ENCODE results near the gene MEF2D.

MEF2D gene

DNA sequence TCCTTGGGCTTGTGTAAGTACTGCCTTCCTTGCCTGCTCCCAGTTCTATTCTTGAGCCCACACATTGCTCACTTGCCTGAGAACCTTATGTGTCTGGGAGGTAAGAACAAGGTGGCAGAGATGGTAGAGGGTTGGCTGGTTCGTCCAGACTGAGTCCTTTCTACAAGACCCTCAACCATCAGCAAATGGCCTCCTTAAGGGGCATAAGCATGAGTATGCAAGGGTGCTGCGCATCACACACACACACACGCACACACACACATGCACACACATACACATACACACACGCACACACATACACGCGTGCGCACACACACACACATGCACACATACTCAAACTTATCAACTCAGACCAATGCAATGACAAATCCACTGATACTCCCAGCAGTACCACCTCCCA lies 74.6 kb downstream of the MEF2D start:
- H3K27me3 ChIP-seq (ENCODE audit: insufficient read depth, poor library complexity, severe bottlenecking): peaks cover 72% of the 10 kb centered on the region
- no peak overlapping the region for H3K27ac ChIP-seq (replicated peaks)
- no peak for DNase-seq (ENCODE audit: low read depth in 1 of 2, low spot score in 1 of 2)
- no peak overlapping the region for H3K4me3 ChIP-seq (replicated peaks; ENCODE audit: insufficient read depth, low read length)
- TF ChIP-seq, protein P1, sequence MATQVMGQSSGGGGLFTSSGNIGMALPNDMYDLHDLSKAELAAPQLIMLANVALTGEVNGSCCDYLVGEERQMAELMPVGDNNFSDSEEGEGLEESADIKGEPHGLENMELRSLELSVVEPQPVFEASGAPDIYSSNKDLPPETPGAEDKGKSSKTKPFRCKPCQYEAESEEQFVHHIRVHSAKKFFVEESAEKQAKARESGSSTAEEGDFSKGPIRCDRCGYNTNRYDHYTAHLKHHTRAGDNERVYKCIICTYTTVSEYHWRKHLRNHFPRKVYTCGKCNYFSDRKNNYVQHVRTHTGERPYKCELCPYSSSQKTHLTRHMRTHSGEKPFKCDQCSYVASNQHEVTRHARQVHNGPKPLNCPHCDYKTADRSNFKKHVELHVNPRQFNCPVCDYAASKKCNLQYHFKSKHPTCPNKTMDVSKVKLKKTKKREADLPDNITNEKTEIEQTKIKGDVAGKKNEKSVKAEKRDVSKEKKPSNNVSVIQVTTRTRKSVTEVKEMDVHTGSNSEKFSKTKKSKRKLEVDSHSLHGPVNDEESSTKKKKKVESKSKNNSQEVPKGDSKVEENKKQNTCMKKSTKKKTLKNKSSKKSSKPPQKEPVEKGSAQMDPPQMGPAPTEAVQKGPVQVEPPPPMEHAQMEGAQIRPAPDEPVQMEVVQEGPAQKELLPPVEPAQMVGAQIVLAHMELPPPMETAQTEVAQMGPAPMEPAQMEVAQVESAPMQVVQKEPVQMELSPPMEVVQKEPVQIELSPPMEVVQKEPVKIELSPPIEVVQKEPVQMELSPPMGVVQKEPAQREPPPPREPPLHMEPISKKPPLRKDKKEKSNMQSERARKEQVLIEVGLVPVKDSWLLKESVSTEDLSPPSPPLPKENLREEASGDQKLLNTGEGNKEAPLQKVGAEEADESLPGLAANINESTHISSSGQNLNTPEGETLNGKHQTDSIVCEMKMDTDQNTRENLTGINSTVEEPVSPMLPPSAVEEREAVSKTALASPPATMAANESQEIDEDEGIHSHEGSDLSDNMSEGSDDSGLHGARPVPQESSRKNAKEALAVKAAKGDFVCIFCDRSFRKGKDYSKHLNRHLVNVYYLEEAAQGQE (IDR thresholded peaks at IDR 0.05; ENCODE audit: insufficient replicate concordance, low read depth): no peak
- TF ChIP-seq, protein P2, sequence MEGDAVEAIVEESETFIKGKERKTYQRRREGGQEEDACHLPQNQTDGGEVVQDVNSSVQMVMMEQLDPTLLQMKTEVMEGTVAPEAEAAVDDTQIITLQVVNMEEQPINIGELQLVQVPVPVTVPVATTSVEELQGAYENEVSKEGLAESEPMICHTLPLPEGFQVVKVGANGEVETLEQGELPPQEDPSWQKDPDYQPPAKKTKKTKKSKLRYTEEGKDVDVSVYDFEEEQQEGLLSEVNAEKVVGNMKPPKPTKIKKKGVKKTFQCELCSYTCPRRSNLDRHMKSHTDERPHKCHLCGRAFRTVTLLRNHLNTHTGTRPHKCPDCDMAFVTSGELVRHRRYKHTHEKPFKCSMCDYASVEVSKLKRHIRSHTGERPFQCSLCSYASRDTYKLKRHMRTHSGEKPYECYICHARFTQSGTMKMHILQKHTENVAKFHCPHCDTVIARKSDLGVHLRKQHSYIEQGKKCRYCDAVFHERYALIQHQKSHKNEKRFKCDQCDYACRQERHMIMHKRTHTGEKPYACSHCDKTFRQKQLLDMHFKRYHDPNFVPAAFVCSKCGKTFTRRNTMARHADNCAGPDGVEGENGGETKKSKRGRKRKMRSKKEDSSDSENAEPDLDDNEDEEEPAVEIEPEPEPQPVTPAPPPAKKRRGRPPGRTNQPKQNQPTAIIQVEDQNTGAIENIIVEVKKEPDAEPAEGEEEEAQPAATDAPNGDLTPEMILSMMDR (IDR thresholded peaks at IDR 0.05; ENCODE audit: insufficient read depth, low read length): no peak
- TF ChIP-seq GABPA (IDR thresholded peaks at IDR 0.05; ENCODE audit: low read depth): no peak
- TF ChIP-seq SPI1 (IDR thresholded peaks at IDR 0.05; ENCODE audit: borderline replicate concordance, low read depth): no peak
- no peak for TF ChIP-seq POLR2AphosphoS5 (IDR thresholded peaks at IDR 0.05; ENCODE audit: low read depth)

DNA sequence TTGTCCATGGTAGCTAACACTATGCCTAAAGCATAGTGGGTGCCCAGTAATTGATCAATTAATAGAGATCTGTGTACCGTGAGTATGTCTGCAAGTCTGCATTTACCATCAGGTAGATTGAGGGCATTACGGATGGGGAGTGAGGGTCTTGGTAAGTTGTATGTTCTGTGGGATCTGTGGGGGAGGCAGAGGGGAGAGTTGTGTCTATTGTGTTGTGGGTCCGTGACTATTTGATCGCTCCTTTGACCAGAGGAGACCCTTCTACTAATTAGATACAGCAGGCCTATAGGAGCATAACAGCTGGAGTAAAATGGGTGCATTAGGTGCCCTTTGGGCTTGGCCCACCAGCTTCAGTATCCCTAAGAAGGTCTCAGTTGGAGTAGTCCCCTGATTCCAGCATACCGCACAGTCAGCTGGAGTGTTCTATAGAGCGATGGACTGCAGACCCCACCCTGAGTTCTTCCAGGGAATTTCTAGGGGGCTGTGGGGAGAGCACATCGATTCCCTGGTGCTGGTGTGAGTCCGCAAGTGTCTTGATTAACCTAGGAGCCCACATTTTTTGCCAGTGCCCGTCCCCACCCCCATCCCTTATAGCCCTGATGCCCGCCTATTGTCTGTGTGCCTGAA lies 75.7 kb downstream of the MEF2D start:
- H3K27me3 ChIP-seq (ENCODE audit: insufficient read depth, poor library complexity, severe bottlenecking): peaks cover 80% of the 10 kb centered on the region
- no peak for DNase-seq (ENCODE audit: low read depth in 1 of 2, low spot score in 1 of 2)
- TF ChIP-seq POLR2AphosphoS5 (IDR thresholded peaks at IDR 0.05; ENCODE audit: low read depth): no peak
- TF ChIP-seq GABPA (IDR thresholded peaks at IDR 0.05; ENCODE audit: low read depth): no peak
- TF ChIP-seq, protein P2 (IDR thresholded peaks at IDR 0.05; ENCODE audit: insufficient read depth, low read length): no peak
- TF ChIP-seq, protein P1 (IDR thresholded peaks at IDR 0.05; ENCODE audit: insufficient replicate concordance, low read depth): no peak
- TF ChIP-seq SPI1 (IDR thresholded peaks at IDR 0.05; ENCODE audit: borderline replicate concordance, low read depth): no peak
- no peak overlapping the region for H3K4me3 ChIP-seq (replicated peaks; ENCODE audit: insufficient read depth, low read length)
- H3K27ac ChIP-seq (replicated peaks): no peak overlapping the region

DNA sequence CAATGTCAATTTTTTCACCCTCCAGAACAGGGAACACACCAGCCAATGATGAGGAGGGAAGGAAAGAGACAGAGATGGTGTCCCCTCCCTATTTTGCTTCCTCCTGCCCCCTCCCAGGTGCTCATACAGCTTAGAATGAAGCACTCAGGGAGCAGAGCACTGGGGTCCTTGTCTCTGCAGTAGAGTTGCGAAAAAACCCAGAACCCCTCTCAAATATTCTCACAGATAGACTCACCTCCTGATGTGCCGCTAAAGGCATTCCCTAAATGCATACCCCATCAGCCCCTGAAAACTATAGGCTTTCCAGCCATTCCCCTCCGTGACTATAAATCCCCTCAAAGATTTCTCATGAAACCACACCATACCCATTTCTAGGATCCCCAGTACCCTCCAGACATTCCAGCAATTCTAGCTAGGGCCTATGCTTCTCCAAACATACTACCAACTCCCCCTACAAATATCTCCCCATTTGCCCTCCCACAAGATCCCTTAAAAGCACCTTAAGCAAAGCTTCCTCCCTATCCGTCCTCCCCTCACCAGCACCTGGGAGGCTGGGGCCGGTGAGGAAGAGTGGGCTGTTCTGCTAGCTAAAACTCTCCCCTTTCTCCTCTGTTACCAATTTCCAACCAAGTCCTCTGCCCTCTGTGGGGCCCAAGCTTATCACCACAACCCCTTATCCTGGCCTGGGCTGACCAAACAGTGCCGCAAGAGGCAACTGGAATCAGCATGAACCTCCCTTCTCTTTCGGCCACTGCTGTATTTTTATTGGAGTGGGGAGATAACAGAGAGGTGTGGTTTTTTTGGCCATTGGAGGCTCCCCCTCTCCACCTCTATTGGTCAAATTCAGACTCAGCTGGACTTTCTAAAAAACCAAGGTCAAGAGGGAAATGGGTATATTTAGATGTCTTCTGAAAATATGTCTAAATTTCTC lies 76.9 kb downstream of the MEF2D start:
- H3K27ac ChIP-seq (replicated peaks): no peak overlapping the region
- TF ChIP-seq, protein P2 (IDR thresholded peaks at IDR 0.05; ENCODE audit: insufficient read depth, low read length): no peak
- TF ChIP-seq POLR2AphosphoS5 (IDR thresholded peaks at IDR 0.05; ENCODE audit: low read depth): no peak
- no peak for TF ChIP-seq SPI1 (IDR thresholded peaks at IDR 0.05; ENCODE audit: borderline replicate concordance, low read depth)
- TF ChIP-seq, protein P1 (IDR thresholded peaks at IDR 0.05; ENCODE audit: insufficient replicate concordance, low read depth): no peak
- TF ChIP-seq GABPA (IDR thresholded peaks at IDR 0.05; ENCODE audit: low read depth): no peak
- no peak overlapping the region for H3K4me3 ChIP-seq (replicated peaks; ENCODE audit: insufficient read depth, low read length)
- peaks cover 84% of the 10 kb centered on the region for H3K27me3 ChIP-seq (ENCODE audit: insufficient read depth, poor library complexity, severe bottlenecking)
- DNase-seq (ENCODE audit: low read depth in 1 of 2, low spot score in 1 of 2): no peak

Data from HL-60 (cell line).